HepG2 (cell line): ENCODE measurements around the gene PRSS36. TPM values are rescaled to one million over a fixed set of nuclear protein-coding genes. Genes with fewer than 3 reads are reported as not detected.

Source experiments
- ADNP ChIP-seq: sonication (generic); formaldehyde crosslinking; IDR thresholded peaks from 2 replicates; pipeline ENCODE4 v1.4.0; 2020; ENCODE audit warnings: missing genetic modification reagents
- AGO1 ChIP-seq: fragments of 200-400 bp; formaldehyde crosslinking; IDR thresholded peaks from 2 replicates; pipeline ENCODE4 v1.6.1; 2017; ENCODE audit warnings: mild to moderate bottlenecking, low read depth, low read length, moderate library complexity; ENCODE audit not compliant: poor library complexity, severe bottlenecking
- ATF4 ChIP-seq, 2 experiments: fragments of 450-650 bp in 1 of 2; sonication (generic) in 1 of 2; formaldehyde crosslinking; IDR thresholded peaks; 2 replicates each; pipeline versions ENCODE4 v1.5.0 to v1.8.0; 2020 to 2022; ENCODE audit warnings: mild to moderate bottlenecking in 1 of 2, missing genetic modification reagents in 1 of 2
- BRD4 ChIP-seq: sonication (generic); formaldehyde crosslinking; IDR thresholded peaks from 2 replicates; pipeline ENCODE4 v1.4.0; 2020; ENCODE audit warnings: missing genetic modification reagents
- FOXK1 ChIP-seq: sonication (generic); formaldehyde crosslinking; IDR thresholded peaks from 2 replicates; pipeline ENCODE4 v1.4.0; 2020; ENCODE audit warnings: low read depth, missing genetic modification reagents, borderline replicate concordance
- JUND ChIP-seq: sonication (generic); formaldehyde crosslinking; IDR thresholded peaks from 2 replicates; pipeline ENCODE4 v1.8.0; 2022; ENCODE audit warnings: mild to moderate bottlenecking, missing genetic modification reagents
- MED8 ChIP-seq: sonication (generic); formaldehyde crosslinking; IDR thresholded peaks from 2 replicates; pipeline ENCODE4 v1.8.1; 2023; ENCODE audit warnings: mild to moderate bottlenecking, missing genetic modification reagents; ENCODE audit not compliant: insufficient replicate concordance
- ONECUT2 ChIP-seq: sonication (generic); formaldehyde crosslinking; IDR thresholded peaks from 2 replicates; pipeline ENCODE4 v1.4.0; 2020; ENCODE audit warnings: missing genetic modification reagents
- RFX5 ChIP-seq: IDR thresholded peaks from 2 replicates; pipeline ENCODE4 v1.6.1; 2011; ENCODE audit warnings: low read depth, low read length, improper control_type of control experiment
- ZBTB40 ChIP-seq, 2 experiments: fragments of 450-650 bp in 1 of 2; sonication (generic) in 1 of 2; formaldehyde crosslinking in 1 of 2; IDR thresholded peaks; 2 replicates each; pipeline versions ENCODE4 v1.6.1 to v1.8.0; 2016 to 2022; ENCODE audit warnings: antibody characterized with exemption in 1 of 2, mild to moderate bottlenecking in 1 of 2, missing genetic modification reagents in 1 of 2
- ZNF850 ChIP-seq: sonication (generic); formaldehyde crosslinking; conservative IDR thresholded peaks from 2 replicates; pipeline ENCODE4 v1.9.0; 2021; ENCODE audit warnings: mild to moderate bottlenecking, missing genetic modification reagents
- polyA plus RNA-seq, 8 experiments: library from polyadenylated mRNA; depleted of rRNA in 3 of 8; stranded (reverse) in 7 of 8; unstranded in 1 of 8; fragments of >200 nt; fragmentation: Illumina TruSeq in 4 of 8; extraction: Trizol in 4 of 8; gene quantifications; 2 replicates each; pipeline versions ENCODE4 v1.2.1 to v1.2.3, GENCODE V29; 2011 to 2016; ENCODE audit warnings: low read depth in 4 of 8, missing spikeins in 1 of 8, mixed read lengths in 1 of 8; ENCODE audit not compliant: insufficient read depth in 1 of 8
- total RNA-seq, 5 experiments: library from RNA; depleted of rRNA; stranded (reverse); fragments of >200 nt; fragmentation: Illumina TruSeq; extraction: Trizol; gene quantifications; 2 replicates each; pipeline ENCODE4 v1.2.3, GENCODE V29; 2016; ENCODE audit warnings: low read depth in 1 of 5
- TF ChIP-seq, protein P1 (sequence below): sonication (generic); formaldehyde crosslinking; IDR thresholded peaks from 2 replicates; pipeline ENCODE4 v1.8.0; 2022; ENCODE audit warnings: mild to moderate bottlenecking, missing genetic modification reagents, moderate library complexity
- TF ChIP-seq, protein P2 (sequence below): sonication (generic); formaldehyde crosslinking; IDR thresholded peaks from 2 replicates; pipeline ENCODE4 v1.8.1; 2022; ENCODE audit warnings: low read depth, mild to moderate bottlenecking, missing genetic modification reagents
- TF ChIP-seq, protein P3 (sequence below): sonication (generic); formaldehyde crosslinking; IDR thresholded peaks from 2 replicates; pipeline ENCODE4 v1.5.1; 2020; ENCODE audit warnings: missing genetic modification reagents, mild to moderate bottlenecking, borderline replicate concordance

The PRSS36 gene
- total and polyA plus RNA-seq, 2 of the 13 experiments (the other 11 are each of a cell fraction or from before 2014, with no cell fraction given) = 1.5 to 2.1 TPM

- no peak for TF ChIP-seq ZBTB40 (IDR thresholded peaks at IDR 0.05)
- peak; percentile 95 for TF ChIP-seq ZBTB40 (CRISPR knock-in tag; IDR thresholded peaks at IDR 0.05)
- TF ChIP-seq AGO1 = peak; percentile 58
- TF ChIP-seq, protein P1, sequence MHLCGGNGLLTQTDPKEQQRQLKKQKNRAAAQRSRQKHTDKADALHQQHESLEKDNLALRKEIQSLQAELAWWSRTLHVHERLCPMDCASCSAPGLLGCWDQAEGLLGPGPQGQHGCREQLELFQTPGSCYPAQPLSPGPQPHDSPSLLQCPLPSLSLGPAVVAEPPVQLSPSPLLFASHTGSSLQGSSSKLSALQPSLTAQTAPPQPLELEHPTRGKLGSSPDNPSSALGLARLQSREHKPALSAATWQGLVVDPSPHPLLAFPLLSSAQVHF (CRISPR knock-in tag) = peak; percentile 63; the same call in 1 of the 2 replicates
- TF ChIP-seq ADNP (CRISPR knock-in tag) = no peak
- TF ChIP-seq ZNF850 = 0 out of 2 replicates have a peak, but pooled peaks have one; percentile 65
- TF ChIP-seq ONECUT2 (CRISPR knock-in tag) = no peak
- TF ChIP-seq MED8 (CRISPR knock-in tag) = peak; percentile 97
- TF ChIP-seq BRD4 = peak; percentile 79
- TF ChIP-seq JUND (CRISPR knock-in tag) = peak; percentile 59
- 0 out of 2 replicates have a peak, but pooled peaks have one; percentile 31 for TF ChIP-seq RFX5
- TF ChIP-seq, protein P2, sequence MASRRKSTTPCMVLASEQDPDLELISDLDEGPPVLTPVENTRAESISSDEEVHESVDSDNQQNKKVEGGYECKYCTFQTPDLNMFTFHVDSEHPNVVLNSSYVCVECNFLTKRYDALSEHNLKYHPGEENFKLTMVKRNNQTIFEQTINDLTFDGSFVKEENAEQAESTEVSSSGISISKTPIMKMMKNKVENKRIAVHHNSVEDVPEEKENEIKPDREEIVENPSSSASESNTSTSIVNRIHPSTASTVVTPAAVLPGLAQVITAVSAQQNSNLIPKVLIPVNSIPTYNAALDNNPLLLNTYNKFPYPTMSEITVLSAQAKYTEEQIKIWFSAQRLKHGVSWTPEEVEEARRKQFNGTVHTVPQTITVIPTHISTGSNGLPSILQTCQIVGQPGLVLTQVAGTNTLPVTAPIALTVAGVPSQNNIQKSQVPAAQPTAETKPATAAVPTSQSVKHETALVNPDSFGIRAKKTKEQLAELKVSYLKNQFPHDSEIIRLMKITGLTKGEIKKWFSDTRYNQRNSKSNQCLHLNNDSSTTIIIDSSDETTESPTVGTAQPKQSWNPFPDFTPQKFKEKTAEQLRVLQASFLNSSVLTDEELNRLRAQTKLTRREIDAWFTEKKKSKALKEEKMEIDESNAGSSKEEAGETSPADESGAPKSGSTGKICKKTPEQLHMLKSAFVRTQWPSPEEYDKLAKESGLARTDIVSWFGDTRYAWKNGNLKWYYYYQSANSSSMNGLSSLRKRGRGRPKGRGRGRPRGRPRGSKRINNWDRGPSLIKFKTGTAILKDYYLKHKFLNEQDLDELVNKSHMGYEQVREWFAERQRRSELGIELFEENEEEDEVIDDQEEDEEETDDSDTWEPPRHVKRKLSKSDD (CRISPR knock-in tag) = peak; percentile 87
- peak; percentile 94 for TF ChIP-seq FOXK1 (CRISPR knock-in tag)
- TF ChIP-seq, protein P3, sequence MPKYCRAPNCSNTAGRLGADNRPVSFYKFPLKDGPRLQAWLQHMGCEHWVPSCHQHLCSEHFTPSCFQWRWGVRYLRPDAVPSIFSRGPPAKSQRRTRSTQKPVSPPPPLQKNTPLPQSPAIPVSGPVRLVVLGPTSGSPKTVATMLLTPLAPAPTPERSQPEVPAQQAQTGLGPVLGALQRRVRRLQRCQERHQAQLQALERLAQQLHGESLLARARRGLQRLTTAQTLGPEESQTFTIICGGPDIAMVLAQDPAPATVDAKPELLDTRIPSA (CRISPR knock-in tag) = no peak
- TF ChIP-seq ATF4 (CRISPR knock-in tag; IDR thresholded peaks at IDR 0.05) = peak in 1 of 2 experiments; percentile 85; a peak in 2 of 4 replicates
Measured at GRCh38 chr16:31105677-31106213, 44.1 kb downstream of the PRSS36 start (continued).
